ENCODE results near the gene PDSS2. TPM values are rescaled to one million over a fixed set of nuclear protein-coding genes. Genes with fewer than 3 reads are reported as not detected.

PDSS2 gene
- total and polyA plus RNA-seq, 2 of the 8 experiments (the other 6 are each of a cell fraction or from before 2014, with no cell fraction given) = 10.7 to 16.1 TPM

DNA sequence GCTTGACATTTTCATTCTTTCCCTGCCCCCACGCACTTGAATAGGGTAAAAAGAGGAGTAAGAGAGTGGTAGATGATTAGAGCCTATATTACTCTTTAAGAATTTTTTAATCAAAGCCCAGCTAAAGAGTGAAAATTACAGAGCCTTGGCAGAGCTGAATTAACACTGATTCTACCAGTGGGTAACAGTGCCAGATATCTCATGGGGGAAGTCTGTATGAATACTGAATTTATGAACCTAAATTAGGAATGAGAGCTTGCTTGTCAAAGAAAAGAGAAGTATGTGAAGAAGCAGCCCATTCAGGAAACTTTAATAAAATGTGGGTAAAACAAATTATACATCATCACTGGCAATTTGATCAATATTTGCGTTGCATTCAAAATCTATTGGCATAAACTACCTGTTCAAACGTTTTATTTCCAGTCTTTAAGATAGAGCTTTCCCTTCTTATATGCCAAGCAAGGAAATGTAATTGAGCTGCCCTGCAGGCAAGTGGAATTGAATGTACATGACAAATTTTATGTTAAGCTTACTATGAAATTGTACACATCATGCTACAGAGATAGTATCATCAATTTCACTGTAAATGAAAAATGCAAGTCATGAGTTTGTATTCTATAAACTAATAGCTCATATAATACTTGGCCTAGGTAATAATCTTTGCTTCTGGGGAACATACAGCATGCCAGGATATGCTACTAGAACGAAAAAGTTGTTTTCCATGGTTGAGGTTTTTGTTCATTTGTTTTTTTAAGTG, 45.1 kb upstream of the PDSS2 start:
- H2BK120ac ChIP-seq (replicated peaks; ENCODE audit: low read depth, low read length) = no peak overlapping the region
- H4K91ac ChIP-seq (replicated peaks; ENCODE audit: insufficient read length, low read length) = no peak overlapping the region
- H2BK5ac ChIP-seq (ENCODE audit: low read depth, low read length) = no peak overlapping the region
- H2BK15ac ChIP-seq (ENCODE audit: low read length) = no peak overlapping the region
- no peak for FAIRE-seq
- ChIA-PET POLR2A (ENCODE audit: partially characterized antibody) (no interaction called here), CTCF (ENCODE audit: partially characterized antibody) (interaction anchor here (0.7 to 1.6 kb wide), 9 partner anchors 11 to 326 kb away, joined by 3 to 5 read pairs (median 3); partner anchors contain the start of gene PDSS2)
- H3K4me2 ChIP-seq (ENCODE audit: insufficient read depth in 1 of 2, low read depth in 2 of 2, low read length in 2 of 2) = no peak overlapping the region
- no peaks in the 10 kb centered on the region for H3K27me3 ChIP-seq (replicated peaks in 1 of 4; ENCODE audit: control insufficient read depth in 3 of 4, extremely low read depth in 1 of 4, insufficient read depth in 3 of 4, low read length in 3 of 4)
- no peak overlapping the region for H3K56ac ChIP-seq (replicated peaks; ENCODE audit: insufficient read length, low read depth, low read length)
- no peak for TF ChIP-seq RXRA (IDR thresholded peaks at IDR 0.05; ENCODE audit: insufficient read depth, low read depth, low read length)
- no peak for TF ChIP-seq TAF1 (IDR thresholded peaks at IDR 0.05; ENCODE audit: low read depth, low read length)
- no peak for TF ChIP-seq ATF2 (IDR thresholded peaks at IDR 0.05; ENCODE audit: low read length)
- peaks cover 0 to 8% (median 1%) of the 10 kb centered on the region in 4 experiments; a peak in 4 of 7 replicates for H3K4me1 ChIP-seq (replicated peaks in 1 of 4; ENCODE audit: control insufficient read depth in 3 of 4, insufficient read depth in 4 of 4, low read length in 3 of 4)
- no peak overlapping the region for H3K27ac ChIP-seq (ENCODE audit: low read depth, low read length)
- 71% methylated on average over 4 of the region's 4 CpGs; no CpG with 5 or more reads in 1 of the 2 experiments for WGBS, 2 experiments (ENCODE audit: extremely low coverage in 1 of 2, insufficient coverage in 1 of 2, insufficient read length in 1 of 2, insufficient replicate concordance in 2 of 2, low coverage in 1 of 2, low lambda C conversion rate in 2 of 2, missing lambda C conversion rate in 1 of 2)
- no peaks in the 10 kb centered on the region for H4K20me1 ChIP-seq (replicated peaks in 1 of 2; ENCODE audit: control insufficient read depth in 1 of 2, insufficient read depth in 2 of 2, low read length in 2 of 2)
- H2AFZ ChIP-seq (ENCODE audit: low read length) = no peak overlapping the region
- H3K9me3 ChIP-seq (ENCODE audit: insufficient read depth in 2 of 2, low read depth in 1 of 2, low read length in 1 of 2) = no peaks in the 10 kb centered on the region
- H2BK12ac ChIP-seq (ENCODE audit: low read depth, low read length) = no peak overlapping the region
- no peak overlapping the region for H3K23ac ChIP-seq (ENCODE audit: insufficient read length)
- no peak overlapping the region for H3K4ac ChIP-seq (replicated peaks; ENCODE audit: insufficient read length, low read depth, low read length)
- H3K4me3 ChIP-seq (ENCODE audit: extremely low read depth in 1 of 4, insufficient read depth in 2 of 4, low read depth in 3 of 4, low read length in 4 of 4) = no peak overlapping the region
- H3K9ac ChIP-seq (replicated peaks in 1 of 4; ENCODE audit: extremely low read depth in 1 of 4, low read depth in 3 of 4, low read length in 3 of 4) = no peak overlapping the region
- no peak overlapping the region for H2BK20ac ChIP-seq (ENCODE audit: low read length)
- H3K79me2 ChIP-seq (ENCODE audit: control insufficient read depth in 1 of 2, insufficient read depth in 2 of 2, low read length in 2 of 2) = no peaks in the 10 kb centered on the region
- no peaks in the 10 kb centered on the region for H3K36me3 ChIP-seq (ENCODE audit: control insufficient read depth in 2 of 4, insufficient read depth in 4 of 4, low read length in 3 of 4)
- H3K14ac ChIP-seq (ENCODE audit: insufficient read length) = no peak overlapping the region
- no peak for DNase-seq (ENCODE audit: low read depth in 1 of 2, low spot score in 2 of 2)
- H3K79me1 ChIP-seq (ENCODE audit: low read depth, low read length) = no peaks in the 10 kb centered on the region
- H2AK5ac ChIP-seq (ENCODE audit: low read depth, low read length) = no peak overlapping the region
- H3K23me2 ChIP-seq (ENCODE audit: low read depth, low read length) = no peaks in the 10 kb centered on the region
- no peak overlapping the region for H3K18ac ChIP-seq (ENCODE audit: extremely low read depth, low read length)
- no peak overlapping the region for H4K5ac ChIP-seq (ENCODE audit: insufficient read length, low read depth, low read length)
- H4K8ac ChIP-seq (ENCODE audit: extremely low read depth, insufficient read depth, low read length) = no peak overlapping the region
